ENCODE measurements around the gene BNC2. TPM values are rescaled to one million over a fixed set of nuclear protein-coding genes. Genes with fewer than 3 reads are reported as not detected.

Gene BNC2
- total RNA-seq, 4 donors from 2014 or later = 19.0 to 53.6 (median 25.3) TPM

GRCh38 chr9:16369427-16369826, 501.0 kb downstream of the BNC2 start:
- ATAC-seq (ENCODE audit: low FRiP score) (no peak), DNase-seq (ENCODE audit: low spot score) (no peak)
- no peak for TF ChIP-seq CTCF (IDR thresholded peaks at IDR 0.05)

GRCh38 chr9:16368237-16369087, 502.0 kb downstream of the BNC2 start:
- DNase-seq (ENCODE audit: low spot score) = no peak
- no peak for TF ChIP-seq CTCF (IDR thresholded peaks at IDR 0.05)
- ATAC-seq (ENCODE audit: low FRiP score) = no peak

- DNase-seq (ENCODE audit: low spot score) (no peak), ATAC-seq (ENCODE audit: low FRiP score) (no peak)
- no peak for TF ChIP-seq CTCF (IDR thresholded peaks at IDR 0.05)
These were observed 502.8 kb downstream of the BNC2 start for GRCh38 chr9:16367605-16368231.

- ATAC-seq (ENCODE audit: low FRiP score) (no peak), DNase-seq (ENCODE audit: low spot score) (no peak)
- no peak for TF ChIP-seq CTCF (IDR thresholded peaks at IDR 0.05)
These were observed 506.1 kb downstream of the BNC2 start for GRCh38 chr9:16364347-16364746.

GRCh38 chr9:16363916-16364315, 506.6 kb downstream of the BNC2 start:
- ATAC-seq (ENCODE audit: low FRiP score) (no peak), DNase-seq (ENCODE audit: low spot score) (no peak)
- no peak for TF ChIP-seq CTCF (IDR thresholded peaks at IDR 0.05)

- ATAC-seq (ENCODE audit: low FRiP score) = no peak
- no peak for TF ChIP-seq CTCF (IDR thresholded peaks at IDR 0.05)
These were observed 507.2 kb downstream of the BNC2 start for GRCh38 chr9:16363073-16363781.

More at GRCh38 chr9:16363073-16363781, 507.2 kb downstream of the BNC2 start:
- DNase-seq (ENCODE audit: low spot score) = no peak
